Osteoblast (primary cell): ENCODE measurements around the gene VWDE. TPM values are rescaled to one million over a fixed set of nuclear protein-coding genes. Genes with fewer than 3 reads are reported as not detected.

Experiments used
- DNase-seq: peaks from one replicate; pipeline ENCODE4 v3.0.0; 2011; ENCODE audit warnings: low spot score, mixed read lengths; ENCODE audit not compliant: insufficient read length; ENCODE audit errors: missing footprints
- H2AFZ ChIP-seq: 2 replicates; pipeline ENCODE4 v1.6.0; 2011; ENCODE audit warnings: mild to moderate bottlenecking, low read length
- H3K27ac ChIP-seq: 2 replicates; pipeline ENCODE4 v1.5.1; 2011; ENCODE audit warnings: mild to moderate bottlenecking, low read depth, low read length, moderate library complexity
- H3K27me3 ChIP-seq: 2 replicates; pipeline ENCODE4 v1.6.0; 2012; ENCODE audit warnings: mild to moderate bottlenecking, control low read depth, inconsistent platforms, low read length, moderate library complexity; ENCODE audit not compliant: insufficient read depth
- H3K36me3 ChIP-seq: 2 replicates; pipeline ENCODE4 v1.5.1; 2011; ENCODE audit warnings: mild to moderate bottlenecking, low read length, control low read depth, moderate library complexity; ENCODE audit not compliant: insufficient read depth
- H3K4me1 ChIP-seq: 2 replicates; pipeline ENCODE4 v1.5.1; 2011; ENCODE audit warnings: mild to moderate bottlenecking, low read length, control low read depth, moderate library complexity; ENCODE audit not compliant: insufficient read depth
- H3K4me2 ChIP-seq: 2 replicates; pipeline ENCODE4 v1.6.0; 2011; ENCODE audit warnings: mild to moderate bottlenecking, low read length; ENCODE audit not compliant: insufficient read depth
- H3K4me3 ChIP-seq: fragments of 200-600 bp; sonication (generic); 3 replicates; pipeline ENCODE4 v1.5.1; 2012; ENCODE audit warnings: mild to moderate bottlenecking, low read length, inconsistent platforms; ENCODE audit not compliant: insufficient read depth
- H3K79me2 ChIP-seq: 2 replicates; pipeline ENCODE4 v1.6.0; 2012; ENCODE audit warnings: mild to moderate bottlenecking, low read length, control low read depth, inconsistent platforms; ENCODE audit not compliant: insufficient read depth
- H3K9me3 ChIP-seq: 2 replicates; pipeline ENCODE4 v1.5.1; 2011; ENCODE audit warnings: low read depth, low read length, control low read depth
- H4K20me1 ChIP-seq: 2 replicates; pipeline ENCODE4 v1.6.0; 2012; ENCODE audit warnings: mild to moderate bottlenecking, low read length, control low read depth; ENCODE audit not compliant: insufficient read depth
- CTCF ChIP-seq: IDR thresholded peaks from 2 replicates; pipeline ENCODE4 v1.5.1; 2011; ENCODE audit warnings: mild to moderate bottlenecking, low read depth, low read length, moderate library complexity; ENCODE audit errors: extremely low read depth
- total RNA-seq: library from RNA; depleted of rRNA; stranded (reverse); fragments of >200 nt; gene quantifications from 2 replicates; pipeline ENCODE4 v1.2.3, GENCODE V29; 2012

VWDE gene
- total RNA-seq, 1 donor, result under 0.01 TPM

GRCh38 chr7:12287901-12288300 lies 115.8 kb downstream of the VWDE start:
- Histone ChIP-seq H3K4me1 (no peaks in the 10 kb centered on the region), H3K79me2 (no peaks in the 10 kb centered on the region), H3K4me2 (no peak overlapping the region), H3K27me3 (no peaks in the 10 kb centered on the region), H3K4me3 (no peak overlapping the region), H3K36me3 (no peaks in the 10 kb centered on the region), H3K9me3 (no peaks in the 10 kb centered on the region), H2AFZ (no peak overlapping the region), H4K20me1 (no peaks in the 10 kb centered on the region), H3K27ac (no peak overlapping the region)
- no peak for DNase-seq
- no peak for TF ChIP-seq CTCF

GRCh38 chr7:12281038-12281437 lies 122.6 kb downstream of the VWDE start:
- no peaks in the 10 kb centered on the region for H3K79me2 ChIP-seq
- H3K4me2 ChIP-seq, result no peak overlapping the region
- no peak for TF ChIP-seq CTCF
- no peak overlapping the region for H3K27ac ChIP-seq
- no peaks in the 10 kb centered on the region for H3K9me3 ChIP-seq
- H3K4me3 ChIP-seq, result no peak overlapping the region
- H3K4me1 ChIP-seq, result no peaks in the 10 kb centered on the region
- H3K27me3 ChIP-seq, result no peaks in the 10 kb centered on the region
- H4K20me1 ChIP-seq, result no peaks in the 10 kb centered on the region
- no peak for DNase-seq
- no peaks in the 10 kb centered on the region for H3K36me3 ChIP-seq
- no peak overlapping the region for H2AFZ ChIP-seq

Other genes starting within 250 kb of the VWDE start
- gene TMEM106B, start 192.6 kb downstream of the VWDE start, total RNA-seq, result 61.9 and 73.1 TPM in 2 replicates
- gene SCIN, start 166.9 kb upstream of the VWDE start, total RNA-seq, result 4.7 TPM in 2 replicates